Measurements from ENCODE around the gene USP10.
"Not testable (repeated sequence)": the region's sequence is repeated elsewhere in the genome, so short reads cannot be mapped to it uniquely, and the experiment has no call there.

Gene USP10

GRCh38 chr16:84739349-84740124 lies 39.7 kb downstream of the USP10 start:
- H3K27ac ChIP-seq, result no peak overlapping the region
- TF ChIP-seq ZFX (IDR thresholded peaks at IDR 0.05; ENCODE audit: borderline replicate concordance), result no peak
- TF ChIP-seq, protein P1, sequence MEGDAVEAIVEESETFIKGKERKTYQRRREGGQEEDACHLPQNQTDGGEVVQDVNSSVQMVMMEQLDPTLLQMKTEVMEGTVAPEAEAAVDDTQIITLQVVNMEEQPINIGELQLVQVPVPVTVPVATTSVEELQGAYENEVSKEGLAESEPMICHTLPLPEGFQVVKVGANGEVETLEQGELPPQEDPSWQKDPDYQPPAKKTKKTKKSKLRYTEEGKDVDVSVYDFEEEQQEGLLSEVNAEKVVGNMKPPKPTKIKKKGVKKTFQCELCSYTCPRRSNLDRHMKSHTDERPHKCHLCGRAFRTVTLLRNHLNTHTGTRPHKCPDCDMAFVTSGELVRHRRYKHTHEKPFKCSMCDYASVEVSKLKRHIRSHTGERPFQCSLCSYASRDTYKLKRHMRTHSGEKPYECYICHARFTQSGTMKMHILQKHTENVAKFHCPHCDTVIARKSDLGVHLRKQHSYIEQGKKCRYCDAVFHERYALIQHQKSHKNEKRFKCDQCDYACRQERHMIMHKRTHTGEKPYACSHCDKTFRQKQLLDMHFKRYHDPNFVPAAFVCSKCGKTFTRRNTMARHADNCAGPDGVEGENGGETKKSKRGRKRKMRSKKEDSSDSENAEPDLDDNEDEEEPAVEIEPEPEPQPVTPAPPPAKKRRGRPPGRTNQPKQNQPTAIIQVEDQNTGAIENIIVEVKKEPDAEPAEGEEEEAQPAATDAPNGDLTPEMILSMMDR (IDR thresholded peaks at IDR 0.05), result no peak

- H3K27ac ChIP-seq, result no peak overlapping the region
- no peak for TF ChIP-seq ZFX (IDR thresholded peaks at IDR 0.05; ENCODE audit: borderline replicate concordance)
- TF ChIP-seq, protein P1 (IDR thresholded peaks at IDR 0.05), result no peak
Measured at GRCh38 chr16:84740596-84741116, 40.9 kb downstream of the USP10 start.

- no peak overlapping the region for H3K27ac ChIP-seq
- no peak for TF ChIP-seq ZFX (IDR thresholded peaks at IDR 0.05; ENCODE audit: borderline replicate concordance)
- TF ChIP-seq, protein P1 (IDR thresholded peaks at IDR 0.05), result no peak
Measured at GRCh38 chr16:84741340-84741830, 41.6 kb downstream of the USP10 start.

GRCh38 chr16:84742641-84743092 lies 42.9 kb downstream of the USP10 start:
- TF ChIP-seq ZFX (IDR thresholded peaks at IDR 0.05; ENCODE audit: borderline replicate concordance), result no peak
- no peak overlapping the region for H3K27ac ChIP-seq

- no peak overlapping the region for H3K27ac ChIP-seq
- no peak for TF ChIP-seq ZFX (IDR thresholded peaks at IDR 0.05; ENCODE audit: borderline replicate concordance)
Measured at GRCh38 chr16:84746231-84746630, 46.4 kb downstream of the USP10 start.

DNA sequence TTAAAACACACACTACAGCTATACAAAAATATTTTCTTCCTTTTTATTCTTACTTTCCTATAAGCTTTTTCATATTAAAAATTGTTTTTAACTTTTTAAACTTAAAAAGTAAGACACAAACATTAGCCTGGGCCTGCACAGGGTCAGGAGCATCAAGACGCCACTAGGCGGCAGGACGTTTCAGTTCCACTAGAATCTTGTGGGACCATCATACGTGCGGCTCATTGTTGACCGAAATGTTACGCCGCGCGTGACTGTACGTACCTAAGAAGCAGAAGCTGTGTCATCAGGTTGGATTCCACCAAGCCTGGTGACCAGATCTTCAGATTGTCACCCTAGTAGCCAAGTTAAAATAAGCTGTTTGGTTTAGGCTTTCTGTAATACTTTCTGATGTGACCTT lies 47.1 kb downstream of the USP10 start:
- no peak for TF ChIP-seq ZFX (IDR thresholded peaks at IDR 0.05; ENCODE audit: borderline replicate concordance)
- TF ChIP-seq, protein P1 (IDR thresholded peaks at IDR 0.05), result peak; percentile 50

DNA sequence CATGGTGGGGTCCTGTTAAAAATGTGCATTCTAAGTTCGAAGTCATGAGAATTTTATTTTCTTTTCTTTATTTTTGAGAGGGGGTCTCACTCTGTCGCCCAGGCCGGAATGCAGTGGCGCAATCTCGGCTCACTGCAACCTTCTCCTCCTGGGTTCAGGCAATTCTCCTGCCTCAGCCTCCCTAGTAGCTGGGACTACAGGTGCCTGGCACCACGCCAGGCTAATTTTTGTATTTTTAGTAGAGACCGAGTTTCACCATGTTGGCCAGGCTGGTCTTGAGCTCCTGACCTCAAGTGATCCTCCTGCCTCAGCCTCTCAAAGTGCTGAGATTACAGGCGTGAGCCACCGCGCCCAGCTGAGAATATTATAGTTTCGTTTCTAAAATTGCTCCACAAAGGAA lies 48.4 kb downstream of the USP10 start:
- H3K27ac ChIP-seq, result not testable (repeated sequence)

More for the DNA sequence above, 47.1 kb downstream of the USP10 start:
- H3K27ac ChIP-seq, result no peak overlapping the region

- TF ChIP-seq ZFX (IDR thresholded peaks at IDR 0.05; ENCODE audit: borderline replicate concordance), result no peak
- TF ChIP-seq, protein P1 (IDR thresholded peaks at IDR 0.05), result peak; percentile 39
- no peak overlapping the region for H3K27ac ChIP-seq
Measured at GRCh38 chr16:84749072-84749471, 49.3 kb downstream of the USP10 start.

Measured in 22Rv1 (cell line).